Transverse colon (tissue), 4 donors: ENCODE results near the gene KCNJ16. TPM values are rescaled to one million over a fixed set of nuclear protein-coding genes. Genes with fewer than 3 reads are reported as not detected.
"Not testable (repeated sequence)": the region's sequence is repeated elsewhere in the genome, so short reads cannot be mapped to it uniquely, and the experiment has no call there.

Source experiments
- DNase-seq: peaks from one replicate; pipeline ENCODE4 v3.0.0-alpha.2; 2019
- H3K27ac ChIP-seq, 4 donors: fragments of 200-600 bp; sonication (generic); 2 replicates each; pipeline ENCODE4 v1.5.1; 2016 to 2018; ENCODE audit warnings: inconsistent platforms in 4 of 4
- H3K27me3 ChIP-seq: fragments of 200-600 bp; sonication (generic); 2 replicates; pipeline ENCODE4 v1.5.1; 2017; ENCODE audit warnings: inconsistent platforms
- H3K36me3 ChIP-seq, 4 donors: fragments of 200-600 bp; sonication (generic); 2 replicates each; pipeline ENCODE4 v1.5.1; 2017 to 2019; ENCODE audit warnings: inconsistent platforms in 4 of 4
- H3K4me1 ChIP-seq, 4 donors: fragments of 200-600 bp; sonication (generic); 2 replicates each; pipeline ENCODE4 v1.5.1; 2017 to 2020; ENCODE audit warnings: inconsistent platforms in 4 of 4
- H3K4me3 ChIP-seq, 4 donors: fragments of 200-600 bp; sonication (generic); 1 replicate in 1 of 4; 2 replicates in 3 of 4; pipeline versions ENCODE4 v1.5.1 to v1.6.1; 2017 to 2019; ENCODE audit warnings: inconsistent platforms in 4 of 4
- H3K9me3 ChIP-seq, 2 donors: fragments of 200-600 bp; sonication (generic); 2 replicates each; pipeline ENCODE4 v1.5.1; 2017 to 2019; ENCODE audit warnings: inconsistent platforms in 2 of 2
- CTCF ChIP-seq, 5 experiments: fragments of 200-600 bp in 3 of 5; fragments of 450-650 bp in 2 of 5; sonication (generic) in 3 of 5; IDR thresholded peaks; 1 replicate in 2 of 5; 2 replicates in 3 of 5; pipeline ENCODE4 v1.5.1; 2016 to 2017; ENCODE audit warnings: antibody characterized with exemption in 5 of 5, inconsistent platforms in 3 of 5, mild to moderate bottlenecking in 2 of 5, moderate library complexity in 1 of 5
- EP300 ChIP-seq: sonication (generic); formaldehyde crosslinking; IDR thresholded peaks from one replicate; pipeline ENCODE4 v1.6.1; 2017; ENCODE audit warnings: antibody characterized with exemption, low read depth
- POLR2A ChIP-seq: fragments of 450-650 bp; IDR thresholded peaks from one replicate; pipeline ENCODE4 v1.6.1; 2016; ENCODE audit warnings: antibody characterized with exemption, mild to moderate bottlenecking, moderate library complexity
- POLR2AphosphoS5 ChIP-seq, 3 donors: sonication (generic); formaldehyde crosslinking; IDR thresholded peaks; one replicate each; pipeline ENCODE4 v1.6.1; 2016; ENCODE audit warnings: antibody characterized with exemption in 3 of 3
- WGBS, 2 donors: methylation state at CpG; one replicate each; pipeline ENCODE4 v1.1.5; 2018; ENCODE audit warnings: low coverage in 1 of 2; 5-methylcytosine and 5-hydroxymethylcytosine counted together
- in situ Hi-C, 4 donors: fragments of 200-750 bp; cut with MboI; loops; one replicate each; pipeline versions ENCODE4 v1.15.0 to v1.15.1; 2017; ENCODE audit warnings: low sequenced_read_pairs in 3 of 4, low pct_ligation_motif_present in 1 of 4, low pct_unique_long_range_greater_than_20kb in 1 of 4
- intact Hi-C: fragments of 100-400 bp; cut with DNase I; formaldehyde crosslinking; loops from one replicate; pipeline ENCODE4 v1.15.1; 2023; ENCODE audit warnings: low total_unique reads
- total RNA-seq, 4 donors: library from RNA; depleted of rRNA; stranded (reverse); fragments of >200 nt; gene quantifications; one replicate each; pipeline ENCODE4 v1.1.0, GENCODE V29; 2016

Gene KCNJ16
- total RNA-seq, 4 donors from 2014 or later: 0.27 TPM; not detected in 3

- H3K4me1 ChIP-seq: peaks cover 0 to 4% (median 0%) of the 10 kb centered on the region in 4 donors
- H3K9me3 ChIP-seq: no peaks in the 10 kb centered on the region
- no peak for DNase-seq
- TF ChIP-seq POLR2A: no peak
- TF ChIP-seq POLR2AphosphoS5 (IDR thresholded peaks at IDR 0.05): no peak
- no peak for TF ChIP-seq CTCF (IDR thresholded peaks at IDR 0.05)
- no peak for TF ChIP-seq EP300
- no peak overlapping the region for H3K27ac ChIP-seq
- in situ Hi-C loops (no loop called here), intact Hi-C loops (no loop called here)
- no peaks in the 10 kb centered on the region for H3K36me3 ChIP-seq
- no peak overlapping the region for H3K4me3 ChIP-seq
- no peaks in the 10 kb centered on the region for H3K27me3 ChIP-seq
- 63 to 71% methylated on average over 2 of the region's 2 CpGs for WGBS, 2 donors
These were observed 34.7 kb upstream of the KCNJ16 start for GRCh38 chr17:70040336-70040735.

DNA sequence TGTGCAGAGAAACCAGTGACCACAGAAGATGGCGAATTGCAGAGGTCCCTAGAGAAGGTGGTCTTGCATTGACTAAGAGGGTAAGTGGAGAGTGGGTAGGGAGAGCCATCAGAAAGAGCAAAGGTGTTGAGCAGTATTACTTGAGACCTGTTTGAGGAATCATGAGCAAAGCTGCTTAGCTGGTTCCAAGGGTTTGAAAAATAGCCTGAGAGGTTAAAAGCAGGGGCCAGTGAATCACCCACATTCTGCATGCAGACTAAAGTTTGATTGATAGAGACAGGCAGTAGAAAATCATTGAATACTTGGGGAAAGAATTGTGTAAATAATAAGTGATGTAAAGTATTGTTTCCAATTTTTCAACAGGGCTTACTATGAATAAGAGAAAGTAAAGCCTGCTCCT lies 34.0 kb upstream of the KCNJ16 start:
- H3K9me3 ChIP-seq: no peaks in the 10 kb centered on the region
- H3K27me3 ChIP-seq: no peaks in the 10 kb centered on the region
- DNase-seq: no peak
- H3K4me3 ChIP-seq: no peak overlapping the region
- intact Hi-C loops (no loop called here), in situ Hi-C loops (no loop called here)
- no peak overlapping the region for H3K27ac ChIP-seq
- no peaks in the 10 kb centered on the region for H3K36me3 ChIP-seq
- TF ChIP-seq EP300 (no peak), CTCF (IDR thresholded peaks at IDR 0.05) (no peak), POLR2AphosphoS5 (IDR thresholded peaks at IDR 0.05) (no peak), POLR2A (no peak)
- 76 to 80% methylated on average over 1 of the region's 1 CpG for WGBS, 2 donors
- H3K4me1 ChIP-seq: peaks cover 0 to 4% (median 0%) of the 10 kb centered on the region in 4 donors

- Histone ChIP-seq H3K4me1 (peaks cover 0 to 4% (median 1%) of the 10 kb centered on the region in 4 donors), H3K27ac (no peak overlapping the region), H3K9me3 (no peaks in the 10 kb centered on the region), H3K36me3 (no peaks in the 10 kb centered on the region), H3K4me3 (no peak overlapping the region), H3K27me3 (no peaks in the 10 kb centered on the region)
- 77 to 81% methylated on average over 4 to 6 of the region's 6 CpGs for WGBS, 2 donors
- no peak for DNase-seq
- in situ Hi-C loops (no loop called here), intact Hi-C loops (no loop called here)
- TF ChIP-seq EP300: no peak
These were observed 33.5 kb upstream of the KCNJ16 start for GRCh38 chr17:70041540-70041939.

- H3K9me3 ChIP-seq, H3K4me3 ChIP-seq, DNase-seq, intact Hi-C loops, H3K27me3 ChIP-seq, H3K27ac ChIP-seq, in situ Hi-C loops, H3K36me3 ChIP-seq: not testable (repeated sequence)
- H3K4me1 ChIP-seq: peaks cover 0 to 16% (median 0%) of the 10 kb centered on the region in 4 donors
- 78 to 80% methylated on average over 5 of the region's 5 CpGs for WGBS, 2 donors
These were observed 29.2 kb upstream of the KCNJ16 start for GRCh38 chr17:70045780-70046179.

DNA sequence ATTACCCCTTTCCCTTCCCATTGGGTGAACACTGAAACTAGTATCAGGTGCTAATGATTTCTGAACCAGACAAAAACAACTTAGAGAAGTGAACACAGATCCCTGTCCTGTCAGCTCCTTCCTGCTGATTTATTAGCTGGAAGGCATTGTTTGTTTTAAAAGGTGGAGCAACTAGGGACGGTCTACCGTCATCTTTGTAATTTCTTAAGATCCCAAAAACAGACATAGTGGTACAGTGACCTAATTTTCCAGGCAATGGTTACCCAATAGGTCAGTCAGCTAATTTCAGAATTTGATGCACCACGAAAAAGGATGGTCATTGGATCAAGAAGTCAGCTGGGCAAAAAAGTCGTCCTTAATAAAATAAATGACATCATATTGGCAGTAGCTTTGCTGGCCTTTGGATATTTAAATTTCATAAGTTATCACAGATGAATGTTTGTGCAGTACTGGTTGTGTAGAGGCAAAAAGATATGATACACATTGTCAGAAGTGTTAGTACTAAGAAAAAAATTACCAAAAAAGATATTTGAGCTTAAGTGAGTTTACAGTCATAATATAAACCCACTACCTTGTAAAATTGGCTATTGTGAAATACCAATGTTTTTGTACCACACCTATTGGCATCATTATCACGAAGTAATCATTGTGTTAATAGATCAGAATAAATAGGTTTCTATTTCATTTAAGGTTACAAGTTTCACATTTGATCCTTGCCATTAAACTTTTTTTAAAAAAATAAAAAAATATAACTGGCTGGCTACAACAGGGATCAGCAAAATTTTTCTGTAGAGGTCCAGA lies 27.2 kb upstream of the KCNJ16 start:
- Histone ChIP-seq H3K27me3 (no peaks in the 10 kb centered on the region), H3K9me3 (no peaks in the 10 kb centered on the region), H3K4me1 (peaks cover 0 to 16% (median 0%) of the 10 kb centered on the region in 4 donors), H3K36me3 (no peaks in the 10 kb centered on the region), H3K27ac (no peak overlapping the region), H3K4me3 (no peak overlapping the region)
- intact Hi-C loops: no loop called here
- in situ Hi-C loops: no loop called here
- WGBS, 2 donors: 46 to 51% methylated on average over 3 to 5 of the region's 5 CpGs
- DNase-seq: no peak
- TF ChIP-seq CTCF (IDR thresholded peaks at IDR 0.05) (no peak), EP300 (no peak), POLR2A (no peak), POLR2AphosphoS5 (IDR thresholded peaks at IDR 0.05) (no peak)
